ENCODE results near the gene PCLAF. TPM values are rescaled to one million over a fixed set of nuclear protein-coding genes. Genes with fewer than 3 reads are reported as not detected.

Gene PCLAF
- total and polyA plus RNA-seq, 2 of the 8 experiments (the other 6 are each of a cell fraction or from before 2014, with no cell fraction given) = 76.2 to 124 TPM

DNA sequence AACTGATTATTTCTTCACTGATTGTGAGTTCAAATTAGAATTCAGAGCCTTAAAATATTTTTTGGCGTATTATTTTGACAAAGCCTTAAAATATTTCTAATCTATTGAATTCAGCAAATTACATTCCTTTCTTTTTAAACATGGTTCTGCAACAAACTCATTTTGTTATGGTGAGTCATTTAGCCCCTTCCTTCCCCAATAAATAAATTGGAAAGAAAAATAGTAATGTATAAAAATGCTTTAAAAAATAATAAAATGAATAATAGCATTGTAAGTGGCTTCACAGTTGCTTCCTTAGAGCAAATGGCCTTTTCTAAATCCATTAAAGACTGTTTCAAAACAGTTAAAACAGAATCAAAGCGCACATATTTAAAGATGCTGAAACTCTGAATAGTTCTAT is 37.4 kb downstream of the PCLAF start (continued):
- TF ChIP-seq, protein P1, sequence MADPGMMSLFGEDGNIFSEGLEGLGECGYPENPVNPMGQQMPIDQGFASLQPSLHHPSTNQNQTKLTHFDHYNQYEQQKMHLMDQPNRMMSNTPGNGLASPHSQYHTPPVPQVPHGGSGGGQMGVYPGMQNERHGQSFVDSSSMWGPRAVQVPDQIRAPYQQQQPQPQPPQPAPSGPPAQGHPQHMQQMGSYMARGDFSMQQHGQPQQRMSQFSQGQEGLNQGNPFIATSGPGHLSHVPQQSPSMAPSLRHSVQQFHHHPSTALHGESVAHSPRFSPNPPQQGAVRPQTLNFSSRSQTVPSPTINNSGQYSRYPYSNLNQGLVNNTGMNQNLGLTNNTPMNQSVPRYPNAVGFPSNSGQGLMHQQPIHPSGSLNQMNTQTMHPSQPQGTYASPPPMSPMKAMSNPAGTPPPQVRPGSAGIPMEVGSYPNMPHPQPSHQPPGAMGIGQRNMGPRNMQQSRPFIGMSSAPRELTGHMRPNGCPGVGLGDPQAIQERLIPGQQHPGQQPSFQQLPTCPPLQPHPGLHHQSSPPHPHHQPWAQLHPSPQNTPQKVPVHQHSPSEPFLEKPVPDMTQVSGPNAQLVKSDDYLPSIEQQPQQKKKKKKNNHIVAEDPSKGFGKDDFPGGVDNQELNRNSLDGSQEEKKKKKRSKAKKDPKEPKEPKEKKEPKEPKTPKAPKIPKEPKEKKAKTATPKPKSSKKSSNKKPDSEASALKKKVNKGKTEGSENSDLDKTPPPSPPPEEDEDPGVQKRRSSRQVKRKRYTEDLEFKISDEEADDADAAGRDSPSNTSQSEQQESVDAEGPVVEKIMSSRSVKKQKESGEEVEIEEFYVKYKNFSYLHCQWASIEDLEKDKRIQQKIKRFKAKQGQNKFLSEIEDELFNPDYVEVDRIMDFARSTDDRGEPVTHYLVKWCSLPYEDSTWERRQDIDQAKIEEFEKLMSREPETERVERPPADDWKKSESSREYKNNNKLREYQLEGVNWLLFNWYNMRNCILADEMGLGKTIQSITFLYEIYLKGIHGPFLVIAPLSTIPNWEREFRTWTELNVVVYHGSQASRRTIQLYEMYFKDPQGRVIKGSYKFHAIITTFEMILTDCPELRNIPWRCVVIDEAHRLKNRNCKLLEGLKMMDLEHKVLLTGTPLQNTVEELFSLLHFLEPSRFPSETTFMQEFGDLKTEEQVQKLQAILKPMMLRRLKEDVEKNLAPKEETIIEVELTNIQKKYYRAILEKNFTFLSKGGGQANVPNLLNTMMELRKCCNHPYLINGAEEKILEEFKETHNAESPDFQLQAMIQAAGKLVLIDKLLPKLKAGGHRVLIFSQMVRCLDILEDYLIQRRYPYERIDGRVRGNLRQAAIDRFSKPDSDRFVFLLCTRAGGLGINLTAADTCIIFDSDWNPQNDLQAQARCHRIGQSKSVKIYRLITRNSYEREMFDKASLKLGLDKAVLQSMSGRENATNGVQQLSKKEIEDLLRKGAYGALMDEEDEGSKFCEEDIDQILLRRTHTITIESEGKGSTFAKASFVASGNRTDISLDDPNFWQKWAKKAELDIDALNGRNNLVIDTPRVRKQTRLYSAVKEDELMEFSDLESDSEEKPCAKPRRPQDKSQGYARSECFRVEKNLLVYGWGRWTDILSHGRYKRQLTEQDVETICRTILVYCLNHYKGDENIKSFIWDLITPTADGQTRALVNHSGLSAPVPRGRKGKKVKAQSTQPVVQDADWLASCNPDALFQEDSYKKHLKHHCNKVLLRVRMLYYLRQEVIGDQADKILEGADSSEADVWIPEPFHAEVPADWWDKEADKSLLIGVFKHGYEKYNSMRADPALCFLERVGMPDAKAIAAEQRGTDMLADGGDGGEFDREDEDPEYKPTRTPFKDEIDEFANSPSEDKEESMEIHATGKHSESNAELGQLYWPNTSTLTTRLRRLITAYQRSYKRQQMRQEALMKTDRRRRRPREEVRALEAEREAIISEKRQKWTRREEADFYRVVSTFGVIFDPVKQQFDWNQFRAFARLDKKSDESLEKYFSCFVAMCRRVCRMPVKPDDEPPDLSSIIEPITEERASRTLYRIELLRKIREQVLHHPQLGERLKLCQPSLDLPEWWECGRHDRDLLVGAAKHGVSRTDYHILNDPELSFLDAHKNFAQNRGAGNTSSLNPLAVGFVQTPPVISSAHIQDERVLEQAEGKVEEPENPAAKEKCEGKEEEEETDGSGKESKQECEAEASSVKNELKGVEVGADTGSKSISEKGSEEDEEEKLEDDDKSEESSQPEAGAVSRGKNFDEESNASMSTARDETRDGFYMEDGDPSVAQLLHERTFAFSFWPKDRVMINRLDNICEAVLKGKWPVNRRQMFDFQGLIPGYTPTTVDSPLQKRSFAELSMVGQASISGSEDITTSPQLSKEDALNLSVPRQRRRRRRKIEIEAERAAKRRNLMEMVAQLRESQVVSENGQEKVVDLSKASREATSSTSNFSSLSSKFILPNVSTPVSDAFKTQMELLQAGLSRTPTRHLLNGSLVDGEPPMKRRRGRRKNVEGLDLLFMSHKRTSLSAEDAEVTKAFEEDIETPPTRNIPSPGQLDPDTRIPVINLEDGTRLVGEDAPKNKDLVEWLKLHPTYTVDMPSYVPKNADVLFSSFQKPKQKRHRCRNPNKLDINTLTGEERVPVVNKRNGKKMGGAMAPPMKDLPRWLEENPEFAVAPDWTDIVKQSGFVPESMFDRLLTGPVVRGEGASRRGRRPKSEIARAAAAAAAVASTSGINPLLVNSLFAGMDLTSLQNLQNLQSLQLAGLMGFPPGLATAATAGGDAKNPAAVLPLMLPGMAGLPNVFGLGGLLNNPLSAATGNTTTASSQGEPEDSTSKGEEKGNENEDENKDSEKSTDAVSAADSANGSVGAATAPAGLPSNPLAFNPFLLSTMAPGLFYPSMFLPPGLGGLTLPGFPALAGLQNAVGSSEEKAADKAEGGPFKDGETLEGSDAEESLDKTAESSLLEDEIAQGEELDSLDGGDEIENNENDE (IDR thresholded peaks at IDR 0.05; ENCODE audit: insufficient replicate concordance, low read length) = no peak
- TF ChIP-seq, protein P2, sequence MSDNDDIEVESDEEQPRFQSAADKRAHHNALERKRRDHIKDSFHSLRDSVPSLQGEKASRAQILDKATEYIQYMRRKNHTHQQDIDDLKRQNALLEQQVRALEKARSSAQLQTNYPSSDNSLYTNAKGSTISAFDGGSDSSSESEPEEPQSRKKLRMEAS (IDR thresholded peaks at IDR 0.05) = no peak
- TF ChIP-seq SP1 (IDR thresholded peaks at IDR 0.05; ENCODE audit: low read depth, low read length) (no peak), SIRT6 (IDR thresholded peaks at IDR 0.05; ENCODE audit: low read length) (no peak), RFX5 (IDR thresholded peaks at IDR 0.05; ENCODE audit: borderline replicate concordance, low read depth, low read length) (no peak), MAFK (IDR thresholded peaks at IDR 0.05; ENCODE audit: low read depth, low read length) (no peak), ATF2 (IDR thresholded peaks at IDR 0.05; ENCODE audit: low read length) (no peak)

Measured in H1 (cell line).